ENCODE measurements around the gene GNGT1.

GRCh38 chr7:93943816-93944540, 37.6 kb downstream of the GNGT1 start:
- no peak for TF ChIP-seq ARNT (IDR thresholded peaks at IDR 0.05)
- TF ChIP-seq SP1 (IDR thresholded peaks at IDR 0.05) = no peak
- no peak for TF ChIP-seq NFRKB (IDR thresholded peaks at IDR 0.05)
- no peak for TF ChIP-seq FOXK2 (IDR thresholded peaks at IDR 0.05)
- TF ChIP-seq HDGF (IDR thresholded peaks at IDR 0.05; ENCODE audit: borderline replicate concordance) = no peak
- TF ChIP-seq SUZ12 (IDR thresholded peaks at IDR 0.05) = no peak
- TF ChIP-seq FOXA1 (IDR thresholded peaks at IDR 0.05) = no peak
- no peak for TF ChIP-seq LEF1 (IDR thresholded peaks at IDR 0.05; ENCODE audit: borderline replicate concordance)
- no peak for TF ChIP-seq CTBP1 (IDR thresholded peaks at IDR 0.05; ENCODE audit: borderline replicate concordance)
- TF ChIP-seq FOXM1 (IDR thresholded peaks at IDR 0.05; ENCODE audit: borderline replicate concordance) = no peak

All from HEK293T (cell line).